Measurements from ENCODE around the gene PICALM.
"Not testable (repeated sequence)": the region's sequence is repeated elsewhere in the genome, so short reads cannot be mapped to it uniquely, and the experiment has no call there.

The PICALM gene

DNA sequence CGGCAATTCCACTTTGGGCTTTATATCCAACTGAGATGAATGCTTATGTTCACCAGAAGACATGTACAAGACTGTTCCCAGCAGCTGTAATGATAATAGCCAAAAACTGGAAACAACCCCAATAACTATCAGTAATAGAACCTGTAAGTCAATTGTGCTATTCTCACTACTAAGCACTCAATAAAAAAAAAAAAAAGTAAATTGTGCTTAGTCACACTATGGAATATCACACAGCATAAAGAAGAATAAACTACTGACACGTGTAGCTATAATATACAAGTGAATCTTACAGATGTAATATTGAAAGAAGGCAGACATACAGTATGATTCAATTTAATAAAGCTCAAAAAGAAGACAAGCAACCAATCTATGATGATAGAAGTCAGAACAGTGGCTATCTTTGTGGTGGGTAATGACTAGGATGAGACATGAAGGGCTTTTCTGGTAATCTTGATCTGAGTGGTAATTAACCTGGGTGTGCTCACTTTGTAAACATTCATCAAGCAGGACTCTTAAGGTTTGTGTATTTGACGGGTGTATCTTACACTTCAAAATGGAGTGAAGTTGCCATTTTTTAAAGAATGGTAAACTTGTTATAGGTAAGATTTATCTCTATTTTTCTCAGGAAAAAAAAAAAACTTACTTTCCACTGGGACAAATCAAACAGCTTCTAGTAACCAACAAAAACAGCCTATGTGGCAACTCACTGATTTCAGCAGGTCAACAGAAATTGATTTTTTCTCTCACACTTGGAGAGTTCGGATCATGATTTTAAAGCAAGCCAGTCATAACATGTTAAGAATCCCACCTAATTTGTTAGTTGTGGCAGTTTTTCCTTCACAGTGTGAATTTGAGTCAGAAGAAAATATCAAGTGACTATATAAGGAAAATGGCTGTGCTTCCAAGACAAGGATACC is 129.5 kb downstream of the PICALM start:
- DNase-seq (ENCODE audit: low spot score): no peak

DNA sequence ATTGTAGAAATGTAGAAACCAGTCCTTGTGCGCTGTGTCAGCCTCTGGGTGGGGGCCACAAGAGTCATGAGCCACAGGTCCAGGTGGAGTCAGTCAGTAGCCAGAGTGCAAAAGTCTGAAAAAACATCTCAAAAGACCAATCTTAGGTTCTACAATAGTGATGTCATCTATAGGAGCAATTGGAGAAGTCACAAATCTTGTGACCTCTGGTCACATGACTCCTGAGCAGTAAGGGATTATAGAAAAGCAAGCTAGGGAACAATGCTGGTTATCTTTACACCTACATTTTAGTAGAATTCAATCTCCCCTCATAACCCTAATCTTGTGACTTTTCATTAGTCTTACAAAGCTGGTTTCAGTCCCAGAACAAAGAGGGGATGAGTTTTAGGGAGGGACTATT is 131.0 kb downstream of the PICALM start:
- DNase-seq (ENCODE audit: low spot score): no peak

DNA sequence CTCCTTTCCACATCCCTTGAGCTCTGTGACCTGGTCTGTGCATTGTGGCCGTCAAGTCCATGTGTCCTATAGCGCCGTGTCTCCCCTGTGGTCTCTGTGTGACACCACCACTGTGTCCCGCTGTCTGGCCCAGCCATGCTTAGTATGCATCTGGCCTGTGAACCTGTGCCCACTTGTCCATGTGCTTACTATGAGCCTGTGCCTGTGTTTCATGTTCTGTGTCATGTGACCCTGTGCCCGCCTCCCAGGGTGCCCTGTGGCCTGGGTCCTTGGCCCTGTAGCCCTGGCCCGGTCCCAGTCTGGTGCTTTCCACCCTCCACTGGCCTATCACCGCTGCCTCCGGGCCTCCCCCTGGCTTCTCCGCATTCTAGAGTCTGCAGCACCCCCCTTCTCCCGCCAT is 133.1 kb downstream of the PICALM start:
- no peak for DNase-seq (ENCODE audit: low spot score)

DNA sequence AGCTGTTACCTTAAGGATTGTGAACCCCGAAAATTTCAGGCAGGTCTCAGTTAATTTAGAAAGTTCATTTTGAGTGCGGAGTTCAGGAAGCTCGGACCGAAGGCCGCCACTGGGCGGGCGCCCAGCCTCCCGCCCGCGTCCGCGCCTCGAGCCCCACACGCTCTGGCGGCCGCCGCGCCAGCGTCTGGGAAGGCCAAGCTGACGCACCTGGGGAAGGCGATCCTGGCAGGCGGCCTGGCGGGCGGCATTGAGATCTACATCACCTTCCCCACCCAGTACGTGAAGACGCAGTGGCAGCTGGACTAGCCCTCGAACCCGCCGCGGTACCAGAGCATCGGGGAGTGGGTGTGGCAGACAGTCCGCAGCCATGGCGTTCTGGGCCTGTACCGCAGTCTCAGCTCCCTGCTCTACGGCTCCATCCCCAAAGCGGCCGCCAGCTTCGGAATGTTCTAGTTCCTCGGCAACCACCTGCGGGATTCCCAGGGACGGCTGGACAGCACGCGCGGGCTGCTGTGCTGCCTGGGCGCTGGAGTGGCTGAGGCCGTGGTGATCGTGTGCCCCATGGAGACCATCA is 134.2 kb downstream of the PICALM start:
- no peak for DNase-seq (ENCODE audit: low spot score)

DNA sequence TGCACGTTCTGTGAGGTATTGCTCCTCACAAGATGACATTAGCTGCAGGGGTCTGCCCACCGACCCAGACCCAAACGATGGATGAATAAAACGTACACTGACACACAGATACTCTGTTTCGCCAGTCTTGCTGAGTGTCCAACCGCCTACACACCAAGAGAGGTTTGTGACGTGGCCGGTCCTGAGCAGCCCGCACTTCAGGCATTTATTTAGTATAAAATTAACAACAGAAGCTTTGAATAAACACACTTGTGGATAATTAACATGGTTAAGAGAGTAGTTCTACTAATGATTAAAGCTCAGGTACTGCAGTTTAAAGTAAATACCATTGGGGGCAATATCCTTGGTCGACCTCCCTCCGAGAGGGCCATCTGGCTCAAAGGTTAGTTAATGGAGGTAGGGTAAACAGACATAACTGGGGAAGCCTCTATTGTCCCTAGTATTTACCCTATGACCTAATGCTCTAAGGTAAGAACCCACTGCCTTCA is 138.0 kb downstream of the PICALM start:
- no peak for DNase-seq (ENCODE audit: low spot score)

DNA sequence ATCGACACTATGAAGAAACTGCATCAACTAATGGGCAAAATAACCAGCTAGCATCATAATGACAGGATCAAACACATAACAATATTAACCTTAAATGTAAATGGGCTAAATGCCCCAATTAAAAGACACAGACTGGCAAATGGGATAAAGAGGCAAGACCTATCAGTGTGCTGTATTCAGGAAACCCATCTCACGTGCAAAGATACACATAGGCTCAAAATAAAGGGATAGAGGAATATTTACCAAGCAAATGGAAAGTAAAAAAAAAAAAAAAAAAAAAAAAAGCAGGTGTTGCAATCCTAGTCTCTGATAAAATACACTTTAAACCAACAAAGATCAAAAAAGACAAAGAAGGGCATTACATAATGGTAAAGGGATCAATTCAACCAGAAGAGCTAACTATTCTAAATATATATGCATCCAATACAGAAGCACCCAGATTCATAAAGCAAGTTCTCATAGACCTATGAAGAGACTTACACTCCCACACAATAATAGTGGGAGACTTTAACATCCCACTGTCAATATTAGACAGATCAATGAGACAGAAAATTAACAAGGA is 142.2 kb downstream of the PICALM start:
- not testable (repeated sequence) for DNase-seq (ENCODE audit: low spot score)

DNA sequence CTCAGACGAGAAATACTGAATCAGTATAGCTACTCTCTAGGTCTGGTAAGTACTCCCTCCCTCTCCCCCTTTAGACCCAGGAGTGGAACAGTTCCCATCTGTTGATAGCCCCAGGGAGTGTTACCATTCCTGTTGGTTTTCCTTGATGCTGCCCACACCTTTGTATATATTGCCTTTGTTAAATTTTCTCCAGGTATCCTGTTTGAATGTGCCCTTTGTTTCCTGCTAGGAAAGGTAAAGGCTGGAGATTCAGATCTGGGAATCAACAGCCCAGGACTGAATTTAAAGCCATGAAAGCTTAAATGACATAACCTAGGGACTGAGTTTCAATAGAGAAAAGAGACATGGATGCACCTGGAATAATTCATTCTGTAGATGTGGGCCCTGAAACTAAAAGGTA is 145.4 kb downstream of the PICALM start:
- no peak for DNase-seq (ENCODE audit: low spot score)

DNA sequence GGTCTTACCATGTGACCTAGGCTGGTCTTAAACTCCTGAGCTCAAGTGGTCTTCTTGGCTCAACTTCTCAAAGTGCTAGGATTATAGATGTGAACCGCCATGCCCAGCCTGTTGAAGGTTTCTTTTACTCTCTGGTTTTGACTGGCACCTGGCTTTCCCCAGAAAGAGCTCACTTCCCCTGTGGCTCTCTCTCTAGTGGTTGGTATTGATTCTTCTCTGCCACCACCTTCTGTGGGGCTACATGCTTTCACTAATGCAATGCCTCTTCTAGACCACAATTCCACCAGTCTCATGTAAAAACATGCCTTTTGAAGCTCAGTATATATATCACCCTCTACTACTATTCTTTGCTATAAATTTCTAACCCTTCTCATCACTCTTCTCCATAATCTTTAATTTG is 146.5 kb downstream of the PICALM start:
- no peak for DNase-seq (ENCODE audit: low spot score)

DNA sequence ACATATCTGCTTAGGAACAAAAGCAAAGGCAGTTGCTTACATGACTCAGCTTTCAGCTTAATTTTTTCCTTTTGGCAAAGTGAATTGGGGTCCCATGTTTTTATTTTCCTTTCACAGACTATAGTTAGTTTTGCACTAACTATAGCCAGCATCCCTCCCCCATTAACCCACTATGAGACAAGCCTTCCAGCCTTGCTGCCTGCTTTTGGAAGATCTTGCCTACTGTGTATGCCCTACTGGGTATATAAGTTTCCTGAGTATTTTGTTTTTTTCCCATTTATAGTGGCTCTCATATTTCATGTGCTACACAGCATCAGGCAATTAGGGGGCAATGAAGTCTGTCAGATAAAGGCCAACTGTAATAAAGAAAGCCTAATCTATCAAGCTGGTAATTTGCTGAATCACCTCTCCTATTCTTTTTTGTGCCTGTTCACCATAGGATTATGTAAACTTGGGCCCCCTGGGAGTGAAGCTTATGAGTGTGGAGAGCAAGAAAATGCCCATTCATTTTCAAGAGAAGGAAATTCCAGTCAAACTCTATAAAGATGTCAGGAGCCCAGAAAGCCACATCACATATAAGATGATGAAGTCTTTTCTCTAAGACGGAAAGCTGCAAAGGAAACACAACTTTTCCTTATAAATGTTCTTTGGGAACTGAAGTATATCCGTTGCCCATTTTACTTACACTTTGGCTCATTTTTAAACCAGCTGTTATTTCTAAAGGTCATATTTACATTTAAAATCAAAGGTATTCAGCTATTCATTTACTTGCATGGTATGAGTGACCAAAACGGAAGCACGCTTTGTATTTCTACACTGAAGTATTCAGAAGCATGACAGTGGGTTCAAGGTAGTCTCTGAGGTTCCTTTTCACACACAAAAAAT is 149.7 kb downstream of the PICALM start:
- no peak for DNase-seq (ENCODE audit: low spot score)

DNA sequence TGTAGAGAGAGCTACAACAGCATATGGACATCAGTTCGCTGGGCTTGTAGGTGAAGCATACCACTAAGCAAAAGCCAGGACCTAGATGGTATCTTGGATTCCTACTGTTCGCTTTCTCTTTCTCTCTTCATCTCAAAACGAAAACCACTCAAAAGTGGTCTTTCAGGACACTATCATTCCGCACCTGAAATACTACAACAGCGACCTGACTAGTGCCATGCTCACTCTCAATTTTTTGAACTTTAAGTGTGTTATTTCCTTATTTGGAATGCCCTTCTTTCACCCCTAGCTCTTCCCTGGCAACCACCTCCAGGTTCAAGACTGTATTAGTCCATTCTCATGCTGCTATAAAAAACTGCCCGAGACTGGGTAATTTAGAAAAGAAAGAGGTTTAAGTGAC is 154.5 kb downstream of the PICALM start:
- no peak for DNase-seq (ENCODE audit: low spot score)

DNA sequence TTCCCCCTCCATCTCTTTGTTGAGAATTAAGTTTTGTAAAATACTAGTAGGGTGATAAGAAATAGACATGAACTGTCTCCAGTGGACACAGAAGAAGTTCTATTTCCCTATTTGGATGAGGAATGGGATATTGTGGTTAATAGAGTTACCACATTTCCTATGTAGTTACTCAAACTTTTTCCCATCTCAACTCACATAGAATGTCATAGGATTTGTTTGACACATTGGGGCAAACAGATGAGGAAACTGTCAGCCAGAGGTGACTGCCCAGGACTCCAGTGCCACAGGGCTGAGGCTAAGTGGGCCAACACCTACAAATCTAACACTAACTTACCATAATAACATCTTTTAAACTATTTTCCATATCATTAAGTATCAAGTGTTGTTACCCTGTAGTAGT is 155.4 kb downstream of the PICALM start:
- no peak for DNase-seq (ENCODE audit: low spot score)

DNA sequence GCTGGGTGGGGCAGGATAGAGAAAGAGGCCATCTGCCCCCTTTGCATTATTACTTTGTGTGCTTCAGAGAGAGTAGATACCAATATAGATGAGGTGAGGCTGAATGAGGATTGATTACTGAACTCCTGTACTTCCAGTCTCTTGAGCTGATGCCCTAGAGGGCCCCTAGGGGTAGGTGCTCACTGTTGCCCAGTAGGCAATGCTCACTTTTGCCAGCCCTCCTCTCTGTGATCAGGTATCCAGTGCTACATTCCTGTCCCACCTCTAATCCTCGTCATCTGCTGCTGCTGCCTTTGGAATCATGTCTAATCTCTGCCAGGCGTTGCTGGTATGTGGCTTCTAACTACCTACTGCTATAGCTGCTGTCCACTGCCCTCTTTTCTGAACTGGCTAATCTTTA is 156.5 kb downstream of the PICALM start:
- DNase-seq (ENCODE audit: low spot score): no peak
